HPDE6-E6E7 (cell line): ENCODE data around the gene PAFAH1B1.
"Not testable (repeated sequence)": the region's sequence is repeated elsewhere in the genome, so short reads cannot be mapped to it uniquely, and the experiment has no call there.

Experiments
- DNase-seq: peaks from one replicate; pipeline ENCODE4 v3.0.0; 2011; ENCODE audit warnings: missing footprints; ENCODE audit errors: extremely low spot score

Gene PAFAH1B1

DNA sequence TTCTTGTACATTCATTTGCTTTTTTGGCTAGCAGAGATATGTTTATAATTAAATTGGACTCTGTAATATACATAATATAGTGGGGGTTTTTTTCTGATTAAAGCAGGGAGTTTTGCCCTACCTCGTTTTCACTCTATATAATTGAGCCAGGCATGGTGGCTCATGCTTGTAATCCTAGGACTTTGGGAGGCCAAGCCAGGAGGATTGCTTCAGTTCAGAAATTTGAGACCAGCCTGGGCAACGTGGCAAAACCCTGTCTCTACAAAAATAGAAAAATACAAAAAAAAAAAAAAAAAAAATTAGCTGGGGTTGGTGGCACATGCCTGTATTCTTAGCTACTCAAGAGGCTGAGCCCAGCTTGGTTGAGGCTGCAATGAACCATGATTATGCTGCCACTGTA lies 42.2 kb downstream of the PAFAH1B1 start:
- DNase-seq: no peak

GRCh38 chr17:2636169-2636930 lies 42.9 kb downstream of the PAFAH1B1 start:
- no peak for DNase-seq

DNA sequence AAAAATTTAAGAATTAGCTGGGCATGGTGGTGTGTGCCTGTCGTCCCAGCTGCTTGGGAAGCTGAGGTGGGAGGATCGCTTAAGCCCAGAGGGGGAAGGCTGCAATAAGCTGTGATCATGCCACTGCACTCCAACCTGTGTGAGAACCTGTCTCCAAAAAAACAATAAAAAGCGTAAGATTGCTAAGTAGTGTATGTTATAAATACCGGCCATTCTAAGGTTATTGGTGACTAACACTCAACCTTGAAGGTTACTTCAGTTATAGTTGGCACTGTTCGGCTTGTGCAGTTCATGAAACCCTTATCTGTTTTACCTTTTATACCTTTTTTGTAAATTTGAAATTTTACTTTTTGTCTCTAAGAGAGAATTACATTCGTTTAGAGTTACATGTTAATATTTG lies 44.0 kb downstream of the PAFAH1B1 start:
- no peak for DNase-seq

DNA sequence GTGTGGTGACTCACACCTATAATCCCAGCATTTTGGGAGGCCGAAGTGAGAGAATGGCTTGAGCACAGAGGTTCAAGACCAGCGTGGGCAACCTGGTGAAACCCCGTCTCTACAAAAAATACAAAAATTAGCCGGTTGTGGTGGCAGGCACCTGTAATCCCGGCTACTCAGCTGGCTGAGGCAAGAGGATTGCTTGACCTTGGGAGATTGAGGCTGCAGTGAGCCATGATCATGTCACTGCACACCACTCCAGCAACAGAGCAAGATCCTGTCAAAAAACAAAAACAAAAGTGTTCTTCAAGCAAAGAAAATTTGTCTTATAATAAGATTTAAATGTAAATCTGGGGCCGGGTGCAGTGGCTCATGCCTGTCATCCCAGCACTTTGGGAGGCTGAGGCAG lies 51.5 kb downstream of the PAFAH1B1 start:
- no peak for DNase-seq

DNA sequence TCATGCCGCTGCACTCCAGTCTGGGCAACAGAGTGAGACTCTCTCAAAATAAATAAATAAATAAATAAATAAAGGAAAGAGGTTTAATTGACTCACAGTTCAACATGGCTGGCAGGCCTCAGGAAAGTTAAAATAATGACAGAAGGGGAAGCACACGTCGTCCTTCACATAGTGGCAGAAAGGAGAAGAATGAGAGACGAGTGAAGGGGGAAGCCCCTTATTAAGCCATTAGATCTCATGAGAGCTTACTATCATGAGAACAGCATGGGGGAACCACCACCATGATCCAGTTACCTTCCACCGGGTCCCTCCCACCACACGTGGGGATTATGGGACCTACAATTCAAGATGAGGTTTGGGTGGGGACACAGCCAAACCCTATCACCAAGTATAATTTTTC lies 54.5 kb downstream of the PAFAH1B1 start:
- DNase-seq: no peak

DNA sequence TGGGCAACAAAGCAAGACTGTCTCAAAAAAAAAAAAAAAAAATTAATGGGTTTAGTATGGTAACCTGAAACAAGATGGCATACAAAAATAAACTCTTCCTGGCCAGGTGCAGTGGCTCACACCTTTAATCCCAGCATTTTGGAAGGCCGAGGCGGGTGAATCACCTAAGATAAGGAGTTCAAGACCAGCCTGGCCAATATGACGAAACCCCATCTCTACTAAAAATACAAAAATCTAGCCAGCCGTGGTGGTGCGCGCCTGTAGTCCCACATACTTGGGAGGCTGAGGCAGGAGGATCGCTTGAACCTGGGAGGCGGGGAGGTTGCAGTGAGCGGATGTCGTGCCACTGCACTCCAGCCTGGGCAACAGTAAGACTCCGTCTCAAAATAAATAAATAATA lies 55.7 kb downstream of the PAFAH1B1 start:
- DNase-seq: no peak

DNA sequence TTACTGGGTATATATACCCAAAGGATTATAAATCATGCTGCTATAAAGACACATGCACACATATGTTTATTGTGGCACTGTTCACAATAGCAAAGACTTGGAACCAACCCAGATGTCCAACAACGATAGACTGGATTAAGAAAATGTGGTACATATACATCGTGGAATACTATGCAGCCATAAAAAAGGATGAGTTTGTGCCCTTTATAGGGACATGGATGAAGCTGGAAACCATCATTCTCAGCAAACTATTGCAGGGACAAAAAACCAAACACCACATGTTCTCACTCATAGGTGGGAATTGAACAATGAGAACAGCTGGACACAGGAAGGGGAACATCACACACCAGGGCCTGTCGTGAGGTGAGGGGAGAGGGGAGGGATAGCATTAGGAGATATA lies 59.5 kb downstream of the PAFAH1B1 start:
- DNase-seq: not testable (repeated sequence)

GRCh38 chr17:2655546-2655945 lies 62.1 kb downstream of the PAFAH1B1 start:
- no peak for DNase-seq

DNA sequence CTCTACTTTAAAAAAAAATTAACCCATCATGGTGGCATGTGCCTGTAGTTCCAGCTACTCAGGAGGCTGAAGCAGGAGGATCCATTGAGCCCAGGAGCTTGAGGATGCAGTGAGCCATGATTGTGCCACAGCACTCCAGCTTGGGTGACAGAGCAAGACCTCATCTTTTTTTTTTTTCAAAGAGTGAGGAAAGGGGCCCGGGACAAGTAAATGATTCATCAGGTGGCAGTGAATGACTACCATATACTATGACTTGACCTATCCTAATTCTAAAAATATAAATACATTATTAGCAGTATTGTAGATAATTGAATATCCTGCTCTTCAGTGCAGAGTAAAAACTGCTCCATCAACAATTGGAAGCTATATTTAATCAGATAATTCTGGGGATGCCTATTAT lies 62.8 kb downstream of the PAFAH1B1 start:
- no peak for DNase-seq

- not testable (repeated sequence) for DNase-seq
Observed at GRCh38 chr17:2659337-2659736, 65.9 kb downstream of the PAFAH1B1 start.

- not testable (repeated sequence) for DNase-seq
Observed at GRCh38 chr17:2660410-2660809, 67.0 kb downstream of the PAFAH1B1 start.

- no peak for DNase-seq
Observed at GRCh38 chr17:2672026-2672425, 78.6 kb downstream of the PAFAH1B1 start.

DNA sequence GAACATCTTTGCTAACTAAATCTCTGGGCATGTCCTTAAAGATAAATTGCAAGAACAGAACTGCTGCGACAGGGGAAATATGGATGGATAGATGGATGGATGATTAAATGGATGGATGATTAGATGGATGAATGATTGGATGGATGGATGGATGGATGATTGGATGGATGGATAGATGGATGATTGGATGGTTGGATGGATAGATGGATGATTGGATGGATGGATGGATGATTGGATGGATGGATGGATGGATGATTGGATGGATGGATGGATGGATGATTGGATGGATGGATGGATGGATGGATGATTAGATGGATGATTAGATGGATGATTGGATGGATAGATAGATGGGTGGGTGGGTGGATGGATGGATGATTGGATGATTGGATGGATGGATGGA lies 85.8 kb downstream of the PAFAH1B1 start:
- DNase-seq: not testable (repeated sequence)

- DNase-seq: no peak
Observed at GRCh38 chr17:2680961-2681360, 87.5 kb downstream of the PAFAH1B1 start.

- no peak for DNase-seq
Observed at GRCh38 chr17:2681650-2682049, 88.2 kb downstream of the PAFAH1B1 start.

- no peak for DNase-seq
Observed at GRCh38 chr17:2682176-2682938, 88.9 kb downstream of the PAFAH1B1 start.

DNA sequence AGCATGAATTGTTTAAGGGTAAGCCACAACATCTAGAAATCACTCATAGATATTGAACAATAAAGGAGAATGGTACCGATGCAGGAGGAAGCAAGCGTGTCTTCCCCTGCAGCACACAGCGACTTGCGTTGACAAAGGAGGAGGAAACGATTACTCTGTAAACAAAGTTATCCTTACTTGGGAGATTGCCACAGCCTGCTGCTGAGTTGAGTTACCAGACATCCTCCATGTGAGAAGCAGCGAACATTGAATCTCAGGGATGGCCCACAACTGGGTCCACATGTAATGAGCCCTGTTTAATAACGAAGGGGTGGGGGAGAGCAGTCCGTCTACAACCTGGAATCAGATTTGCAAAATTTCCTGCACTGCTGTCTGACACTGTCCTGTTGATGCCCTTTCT lies 90.5 kb downstream of the PAFAH1B1 start:
- no peak for DNase-seq

DNA sequence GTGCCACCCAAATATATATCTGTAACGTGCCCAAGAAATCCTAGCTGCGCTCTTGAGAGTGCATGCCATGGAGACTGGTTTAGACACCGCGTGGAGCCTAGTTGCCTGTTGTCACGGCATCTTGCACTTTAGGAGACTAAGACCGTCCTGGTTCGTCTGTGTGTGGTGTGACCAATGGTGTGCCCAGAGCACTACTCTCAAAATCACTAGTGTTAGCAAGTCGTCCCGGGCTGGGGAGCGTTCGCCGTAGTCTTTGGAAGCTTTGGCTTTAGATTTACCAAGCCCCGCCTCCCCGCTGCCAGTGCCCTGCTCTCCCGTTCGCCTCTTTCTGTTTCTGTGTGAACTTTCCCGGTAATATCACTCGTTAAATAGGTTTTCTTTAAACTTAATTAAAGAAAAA lies 91.1 kb downstream of the PAFAH1B1 start:
- no peak for DNase-seq

GRCh38 chr17:2685696-2686095 lies 92.2 kb downstream of the PAFAH1B1 start:
- DNase-seq: no peak

DNA sequence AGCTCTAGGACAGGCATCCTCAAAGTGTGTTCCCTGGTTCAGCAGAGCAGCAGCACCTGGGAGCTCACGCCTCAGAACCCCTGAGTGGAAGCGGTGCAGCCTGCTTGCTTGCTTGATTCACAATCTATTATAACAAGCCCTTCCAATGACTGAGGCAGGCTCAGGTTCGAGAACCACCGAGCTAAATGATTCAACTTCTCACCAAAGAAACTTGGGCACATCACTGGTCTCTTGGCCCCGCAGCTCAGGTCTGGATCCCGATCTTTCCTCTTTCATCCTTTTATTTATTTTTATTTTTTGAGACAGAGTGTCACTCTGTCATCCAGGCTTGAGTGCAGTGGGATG lies 93.6 kb downstream of the PAFAH1B1 start:
- DNase-seq: no peak

DNA sequence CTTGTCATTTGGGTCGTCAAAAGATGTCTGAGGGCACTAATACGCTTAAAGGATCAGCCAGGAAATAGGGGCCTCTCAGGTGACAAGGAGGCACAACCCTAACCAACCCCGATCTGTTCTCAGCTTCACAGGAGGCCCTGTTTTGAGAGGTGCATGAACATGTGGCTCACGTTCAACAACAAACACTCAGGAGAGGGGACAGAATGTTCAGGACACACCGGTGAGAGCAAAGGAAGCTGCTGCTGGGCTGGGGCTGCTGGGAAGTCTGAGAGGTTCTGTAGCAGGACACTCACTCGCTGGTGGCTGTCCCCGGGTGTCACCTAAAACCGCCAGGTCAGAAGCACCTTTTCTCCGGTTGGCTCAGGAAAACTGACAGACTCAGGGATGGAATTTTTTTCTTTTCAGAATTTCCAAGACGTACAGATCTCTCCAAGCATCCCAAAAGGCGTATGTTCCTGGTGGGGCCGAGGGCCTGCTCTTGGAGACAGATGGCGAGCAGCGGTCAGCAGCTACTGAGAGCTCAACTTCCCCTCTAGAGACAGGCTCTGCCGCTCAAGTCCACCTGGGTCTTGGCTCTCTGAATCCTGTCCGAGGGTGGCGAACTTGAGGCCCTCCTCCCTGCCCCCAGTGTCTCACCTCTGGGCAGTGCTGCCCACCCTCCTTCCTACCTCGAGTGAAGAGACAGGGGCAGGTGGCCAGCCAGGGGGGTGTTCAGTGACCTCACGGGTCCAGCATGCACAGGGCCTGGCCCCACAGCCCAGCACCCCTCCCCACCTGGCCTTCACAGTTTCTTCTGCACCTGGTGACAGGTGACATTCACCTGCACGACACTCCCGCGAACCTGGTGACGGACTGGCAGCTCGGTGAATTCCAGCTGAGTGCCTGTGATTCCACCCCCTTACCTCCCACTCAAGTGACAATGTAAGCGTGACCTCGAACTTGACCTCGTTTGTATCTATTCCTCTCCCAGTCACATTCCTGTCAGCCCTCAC lies 95.2 kb downstream of the PAFAH1B1 start:
- DNase-seq: no peak
